ENCODE data around the gene TULP3. TPM values are rescaled to one million over a fixed set of nuclear protein-coding genes. Genes with fewer than 3 reads are reported as not detected.
A peak's percentile ranks its signal among the peaks of the same experiment; 100 is the strongest.

TULP3 gene
- total RNA-seq, 1 donor: 43.4 TPM

- H3K4me3 ChIP-seq (ENCODE audit: insufficient read depth, low read length): no peak overlapping the region
- no peaks in the 10 kb centered on the region for H3K4me1 ChIP-seq (ENCODE audit: insufficient read depth, low read length)
- no peak for TF ChIP-seq CTCF (IDR thresholded peaks at IDR 0.05; ENCODE audit: extremely low read depth, low read depth, low read length)
Measured at GRCh38 chr12:2984698-2985097, 94.0 kb downstream of the TULP3 start.

GRCh38 chr12:2986876-2987275, 96.2 kb downstream of the TULP3 start:
- Histone ChIP-seq H3K9me3 (ENCODE audit: low read depth, low read length) (no peaks in the 10 kb centered on the region), H3K36me3 (ENCODE audit: insufficient read depth, low read length) (peaks cover 13% of the 10 kb centered on the region), H3K4me1 (ENCODE audit: insufficient read depth, low read length) (no peaks in the 10 kb centered on the region), H3K4me3 (ENCODE audit: insufficient read depth, low read length) (no peak overlapping the region), H2AFZ (ENCODE audit: low read length) (no peak overlapping the region), H3K27me3 (ENCODE audit: insufficient read depth, low read length) (no peaks in the 10 kb centered on the region), H4K20me1 (ENCODE audit: insufficient read depth, low read length) (peaks cover 12% of the 10 kb centered on the region), H3K27ac (ENCODE audit: low read depth, low read length) (no peak overlapping the region), H3K79me2 (ENCODE audit: insufficient read depth, low read length) (peaks cover 37% of the 10 kb centered on the region), H3K4me2 (ENCODE audit: insufficient read depth, low read length) (no peak overlapping the region)
- no peak for TF ChIP-seq CTCF (IDR thresholded peaks at IDR 0.05; ENCODE audit: extremely low read depth, low read depth, low read length)
- DNase-seq (ENCODE audit: insufficient read length, low spot score, missing footprints): peak; percentile 21

More at GRCh38 chr12:2984698-2985097, 94.0 kb downstream of the TULP3 start:
- Histone ChIP-seq H2AFZ (ENCODE audit: low read length) (no peak overlapping the region), H3K27me3 (ENCODE audit: insufficient read depth, low read length) (no peaks in the 10 kb centered on the region), H3K9me3 (ENCODE audit: low read depth, low read length) (no peaks in the 10 kb centered on the region), H3K27ac (ENCODE audit: low read depth, low read length) (no peak overlapping the region), H3K4me2 (ENCODE audit: insufficient read depth, low read length) (no peak overlapping the region), H3K36me3 (ENCODE audit: insufficient read depth, low read length) (peaks cover 19% of the 10 kb centered on the region), H3K79me2 (ENCODE audit: insufficient read depth, low read length) (peaks cover 51% of the 10 kb centered on the region), H4K20me1 (ENCODE audit: insufficient read depth, low read length) (peaks cover 30% of the 10 kb centered on the region)
- DNase-seq (ENCODE audit: insufficient read length, low spot score, missing footprints): peak; percentile 25

DNA sequence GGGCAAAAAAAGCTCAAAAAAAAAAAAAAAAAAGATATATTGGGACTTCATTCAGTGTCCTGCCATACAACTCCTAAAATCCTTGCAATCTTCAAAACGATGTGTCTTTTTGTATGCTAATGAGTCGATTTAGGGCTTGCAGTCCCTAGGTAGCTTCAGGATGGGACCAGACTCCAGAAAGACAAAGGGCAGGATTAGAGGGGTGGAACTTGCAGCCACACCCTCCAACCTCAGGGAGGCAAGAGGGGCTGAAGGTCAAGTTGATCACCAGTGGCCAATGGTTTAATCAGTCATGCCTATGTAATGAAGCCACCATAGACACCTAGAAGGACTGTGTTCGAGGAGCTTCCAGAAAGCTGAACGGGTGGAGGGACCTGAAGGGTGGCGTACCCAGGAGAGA, 97.8 kb downstream of the TULP3 start:
- Histone ChIP-seq H2AFZ (ENCODE audit: low read length) (no peak overlapping the region), H3K4me3 (ENCODE audit: insufficient read depth, low read length) (no peak overlapping the region), H3K9me3 (ENCODE audit: low read depth, low read length) (no peaks in the 10 kb centered on the region), H4K20me1 (ENCODE audit: insufficient read depth, low read length) (peaks cover 7% of the 10 kb centered on the region), H3K27ac (ENCODE audit: low read depth, low read length) (no peak overlapping the region), H3K36me3 (ENCODE audit: insufficient read depth, low read length) (peaks cover 13% of the 10 kb centered on the region), H3K27me3 (ENCODE audit: insufficient read depth, low read length) (no peaks in the 10 kb centered on the region), H3K79me2 (ENCODE audit: insufficient read depth, low read length) (peaks cover 40% of the 10 kb centered on the region), H3K4me2 (ENCODE audit: insufficient read depth, low read length) (no peak overlapping the region), H3K4me1 (ENCODE audit: insufficient read depth, low read length) (no peaks in the 10 kb centered on the region)
- TF ChIP-seq CTCF (IDR thresholded peaks at IDR 0.05; ENCODE audit: extremely low read depth, low read depth, low read length): no peak
- DNase-seq (ENCODE audit: insufficient read length, low spot score, missing footprints): peak; percentile 27

Small RNA genes lying within 50 kb of the gene (small RNA-seq; reads per million reads assigned to genes)
- gene RNU6-1315P: not detected

Other genes with a start within 250 kb of the TULP3 start
- gene FKBP4, start 95.9 kb upstream of the TULP3 start, total RNA-seq: 14.4 and 17.4 TPM in 2 replicates
- gene ITFG2, start 78.2 kb upstream of the TULP3 start, total RNA-seq: 20.6 TPM in 2 replicates
- gene NRIP2, start 55.9 kb upstream of the TULP3 start, total RNA-seq: 0.59 TPM in 1 of 2 replicates, not detected in the other
- gene TEX52, start 33.9 kb upstream of the TULP3 start, total RNA-seq: not detected in 2 replicates
- gene FOXM1, start 13.7 kb upstream of the TULP3 start, total RNA-seq: 3.3 and 4.7 TPM in 2 replicates
- 27.1 and 28.6 TPM in 2 replicates for gene RHNO1, start 13.7 kb upstream of the TULP3 start, total RNA-seq
- 15.2 and 16.2 TPM in 2 replicates for gene TEAD4, start 68.5 kb downstream of the TULP3 start, total RNA-seq
- 12.1 and 13.0 TPM in 2 replicates for gene TSPAN9, start 186.5 kb downstream of the TULP3 start, total RNA-seq

Measured in osteoblast (primary cell).